K562 (cell line): ENCODE results near the gene MTARC2. TPM values are rescaled to one million over a fixed set of nuclear protein-coding genes. Genes with fewer than 3 reads are reported as not detected.

Source experiments
- ATAC-seq: fragments of 200-7000 bp; cut with Tn5 transposase; 3 replicates; pipeline ENCODE4 v1.9.1; 2020; ENCODE audit warnings: moderate library complexity
- BruUV-seq: library from RNA; stranded (reverse); fragments of 400-500 nt; replicated peaks from 2 replicates; lab custom pipeline; 2021; lab: Mats Ljungman, UMichigan
- CTCF ChIA-PET: fragments of 300-600 bp; formaldehyde crosslinking; extraction: SDS; loops from one replicate; lab custom pipeline; 2021; ENCODE audit warnings: low intra/inter-chr PET ratio; lab: Yijun Ruan, JAX
- POLR2A ChIA-PET: fragments of 300-600, 350-650 bp; sonication (Branson Sonifier 250); formaldehyde crosslinking; extraction: SDS; loops from one replicate; lab custom pipeline; 2021; ENCODE audit warnings: antibody characterized with exemption, inconsistent platforms; lab: Yijun Ruan, JAX
- DNase-seq, 4 experiments: peaks; one replicate each; pipeline versions ENCODE4 v3.0.0 to v3.0.0-alpha.2; 2011 to 2018; ENCODE audit warnings: low spot score in 3 of 4, mixed read lengths in 3 of 4; ENCODE audit errors: extremely low read depth in 1 of 4
- FAIRE-seq: peaks from 2 replicates; lab custom pipeline; 2011; peaks lifted over from hg19 to GRCh38; lab: Jason Lieb, UNC
- H2AFZ ChIP-seq: 2 replicates; pipeline ENCODE4 v1.6.0; 2011; ENCODE audit warnings: low read depth, low read length, control low read depth, inconsistent platforms
- H3K27ac ChIP-seq: fragments of 200-600 bp; 3 replicates; pipeline ENCODE4 v1.8.0; 2011; ENCODE audit warnings: low read depth, mild to moderate bottlenecking, control low read depth, inconsistent platforms, low read length, moderate library complexity, mixed read lengths; ENCODE audit errors: extremely low read depth
- H3K27me3 ChIP-seq, 2 experiments: fragments of 300-600 bp in 1 of 2; 2 replicates in 1 of 2; 3 replicates in 1 of 2; pipeline versions ENCODE4 v1.6.0 to v1.8.0; 2011; ENCODE audit warnings: inconsistent platforms in 2 of 2, low read length in 2 of 2, mild to moderate bottlenecking in 1 of 2, mixed read lengths in 1 of 2, moderate library complexity in 1 of 2; ENCODE audit not compliant: control insufficient read depth in 2 of 2, insufficient read depth in 2 of 2
- H3K36me3 ChIP-seq: fragments of 300-600 bp; 3 replicates; pipeline ENCODE4 v1.8.0; 2011; ENCODE audit warnings: mild to moderate bottlenecking, low read length, inconsistent platforms; ENCODE audit not compliant: control insufficient read depth, insufficient read depth
- H3K4me1 ChIP-seq, 2 experiments: fragments of 200-600 bp in 1 of 2; replicated peaks in 1 of 2; 2 replicates in 1 of 2; 3 replicates in 1 of 2; pipeline versions ENCODE4 v1.5.1 to v1.8.0; 2011; ENCODE audit warnings: inconsistent platforms in 2 of 2, low read length in 2 of 2, mild to moderate bottlenecking in 1 of 2, mixed read lengths in 1 of 2, moderate library complexity in 1 of 2; ENCODE audit not compliant: control insufficient read depth in 2 of 2, insufficient read depth in 2 of 2
- H3K4me2 ChIP-seq: 2 replicates; pipeline ENCODE4 v1.6.1; 2011; ENCODE audit warnings: low read length, control low read depth, inconsistent platforms, mixed read lengths; ENCODE audit not compliant: insufficient read depth
- H3K4me3 ChIP-seq: fragments of 200-600 bp; sonication (generic), shearing (Covaris generic); 2 replicates; pipeline ENCODE4 v1.5.1; 2016; ENCODE audit warnings: control low read depth, inconsistent platforms
- H3K79me2 ChIP-seq: fragments of 200-600 bp; 3 replicates; pipeline ENCODE4 v1.8.0; 2011; ENCODE audit warnings: low read length, inconsistent platforms; ENCODE audit not compliant: control insufficient read depth, insufficient read depth
- H3K9ac ChIP-seq, 2 experiments: 2 replicates each; pipeline versions ENCODE4 v1.6.0 to v1.6.1; 2011; ENCODE audit warnings: low read depth in 2 of 2, low read length in 2 of 2, control low read depth in 1 of 2, inconsistent platforms in 1 of 2, mild to moderate bottlenecking in 1 of 2, mixed read lengths in 1 of 2; ENCODE audit not compliant: insufficient read depth in 1 of 2
- H3K9me1 ChIP-seq: one replicate; pipeline ENCODE4 v1.6.0; 2011; ENCODE audit warnings: inconsistent platforms, mild to moderate bottlenecking, low read length, moderate library complexity; ENCODE audit not compliant: control insufficient read depth, insufficient read depth
- H3K9me3 ChIP-seq: replicated peaks from 2 replicates; pipeline ENCODE4 v1.5.1; 2011; ENCODE audit warnings: low read depth, low read length, inconsistent platforms; ENCODE audit not compliant: control insufficient read depth, insufficient read depth
- H4K20me1 ChIP-seq: replicated peaks from 2 replicates; pipeline ENCODE4 v1.6.1; 2011; ENCODE audit warnings: low read length, inconsistent platforms, mixed read lengths; ENCODE audit not compliant: control insufficient read depth, insufficient read depth
- BCL6 ChIP-seq: fragments of 250-450 bp; sonication (Bioruptor Pico); IDR thresholded peaks from 2 replicates; pipeline ENCODE4 v1.4.0; 2020
- DPF2 ChIP-seq: fragments of 450-650 bp; IDR thresholded peaks from 2 replicates; pipeline ENCODE4 v1.6.1; 2016
- PTRF ChIP-seq: fragments of 450-650 bp; IDR thresholded peaks from 2 replicates; pipeline ENCODE4 v1.6.1; 2016; ENCODE audit warnings: mild to moderate bottlenecking, missing genetic modification characterization, missing compliant biosample characterization
- THRAP3 ChIP-seq: fragments of 450-650 bp; IDR thresholded peaks from 2 replicates; pipeline ENCODE4 v1.6.1; 2016; ENCODE audit warnings: mild to moderate bottlenecking, inconsistent platforms, borderline replicate concordance
- VEZF1 ChIP-seq: fragments of 200-800 bp; sonication (Bioruptor generic); IDR thresholded peaks from 2 replicates; pipeline ENCODE4 v1.6.1; 2017; ENCODE audit warnings: missing genetic modification characterization, missing compliant biosample characterization
- ZFP30 ChIP-seq: fragments of 250-450 bp; sonication (Bioruptor Pico); IDR thresholded peaks from 2 replicates; pipeline ENCODE4 v1.8.0; 2022; ENCODE audit warnings: moderate library complexity, mild to moderate bottlenecking, inconsistent platforms, borderline replicate concordance
- ZFP91 ChIP-seq: sonication (generic); formaldehyde crosslinking; IDR thresholded peaks from 2 replicates; pipeline ENCODE4 v1.8.0; 2022; ENCODE audit warnings: mild to moderate bottlenecking, missing genetic modification reagents
- ZNF57 ChIP-seq: fragments of 450-650 bp; formaldehyde crosslinking; IDR thresholded peaks from 2 replicates; pipeline ENCODE4 v1.4.0; 2020; ENCODE audit warnings: mild to moderate bottlenecking, moderate library complexity
- WGBS: fragments of 100-300 bp; shearing (Covaris generic); methylation state at CpG from one replicate; pipeline ENCODE4 v1.1.6; 2016; ENCODE audit warnings: low coverage, mixed read lengths; ENCODE audit not compliant: insufficient coverage; ENCODE audit errors: missing lambda C conversion rate; 5-methylcytosine and 5-hydroxymethylcytosine counted together
- in situ Hi-C: fragments of 300-500 bp; cut with MboI; formaldehyde crosslinking; loops from 4 replicates; pipeline ENCODE4 v1.15.0; 2018; ENCODE audit warnings: inconsistent platforms, mixed read lengths
- intact Hi-C: fragments of 100-400 bp; cut with micrococcal nuclease; formaldehyde crosslinking; loops from 2 replicates; pipeline ENCODE4 v1.14.2; 2022
- polyA plus RNA-seq, 8 experiments: library from polyadenylated mRNA; depleted of rRNA in 4 of 8; stranded (reverse) in 5 of 8; unstranded in 3 of 8; fragments of >200 nt; fragmentation: Nextera tagmentation in 2 of 8; fragmentation: Illumina TruSeq in 1 of 8; extraction: Ambion mirVana in 2 of 8; extraction: Trizol in 1 of 8; gene quantifications; 2 replicates each; pipeline versions ENCODE4 v1.2.1 to v1.2.3, GENCODE V29; 2011 to 2014; ENCODE audit warnings: inconsistent platforms in 1 of 8, missing spikeins in 1 of 8
- total RNA-seq, 7 experiments: library from RNA; depleted of rRNA in 6 of 7; stranded (reverse); fragments of >200 nt in 6 of 7; fragmentation: Illumina TruSeq in 2 of 7; extraction: Trizol in 2 of 7; gene quantifications; 2 replicates each; pipeline versions ENCODE4 v1.2.1 to v1.2.3, GENCODE V29; 2011 to 2021; ENCODE audit warnings: low replicate concordance in 1 of 7

Gene MTARC2
- total and polyA plus RNA-seq, 9 of the 15 experiments (the other 6 are each of a cell fraction or from before 2014, with no cell fraction given) = 0.03 to 0.35 TPM; not detected in 7

- BruUV-seq = no TSS peak
- FAIRE-seq (no peak), ATAC-seq (no peak), DNase-seq (no peak)
- H3K4me1 ChIP-seq = no peaks in the 10 kb centered on the region
- H3K9ac ChIP-seq = no peak overlapping the region
- in situ Hi-C loops = no loop called here
- peaks cover 4 to 36% of the 10 kb centered on the region in 2 experiments; a peak in 3 of 5 replicates for H3K27me3 ChIP-seq
- no peaks in the 10 kb centered on the region for H3K36me3 ChIP-seq
- no peak overlapping the region for H3K4me2 ChIP-seq
- no peaks in the 10 kb centered on the region for H3K79me2 ChIP-seq
- H2AFZ ChIP-seq = no peak overlapping the region
- no peak overlapping the region for H3K4me3 ChIP-seq
- no peaks in the 10 kb centered on the region for H3K9me1 ChIP-seq
- H4K20me1 ChIP-seq = no peaks in the 10 kb centered on the region
- TF ChIP-seq ZFP30 (CRISPR knock-in tag) = no peak
- TF ChIP-seq BCL6 (CRISPR knock-in tag) = no peak
- TF ChIP-seq PTRF = no peak
- no peak for TF ChIP-seq ZNF57 (CRISPR knock-in tag)
- TF ChIP-seq DPF2 = no peak
- no peak for TF ChIP-seq VEZF1 (CRISPR knock-in tag)
- no peak for TF ChIP-seq ZFP91 (CRISPR knock-in tag)
- TF ChIP-seq THRAP3 = no peak
- TF ChIP-seq, all 486 proteins: peak for 0
- ChIA-PET POLR2A (interaction anchor here (1.4 kb wide), 1 partner anchor 9 kb away, joined by 5 read pairs; no protein-coding TSS in a partner anchor), CTCF (no interaction called here)
- Histone ChIP-seq H3K27ac (no peak overlapping the region), H3K9me3 (no peaks in the 10 kb centered on the region)
- intact Hi-C loops = no loop called here
- 2% methylated on average over 5 of the region's 5 CpGs for WGBS
Observed at GRCh38 chr1:220702733-220703270, 45.3 kb upstream of the MTARC2 start.
